ENCODE measurements around the gene PARVA.

Gene PARVA

GRCh38 chr11:12567746-12568460, 190.5 kb downstream of the PARVA start:
- no peak for DNase-seq (ENCODE audit: low read depth)
- TF ChIP-seq CTCF (IDR thresholded peaks at IDR 0.05; ENCODE audit: low read depth, low read length, missing control alignments): no peak
- H3K4me3 ChIP-seq (ENCODE audit: low read depth, low read length): no peak overlapping the region

DNA sequence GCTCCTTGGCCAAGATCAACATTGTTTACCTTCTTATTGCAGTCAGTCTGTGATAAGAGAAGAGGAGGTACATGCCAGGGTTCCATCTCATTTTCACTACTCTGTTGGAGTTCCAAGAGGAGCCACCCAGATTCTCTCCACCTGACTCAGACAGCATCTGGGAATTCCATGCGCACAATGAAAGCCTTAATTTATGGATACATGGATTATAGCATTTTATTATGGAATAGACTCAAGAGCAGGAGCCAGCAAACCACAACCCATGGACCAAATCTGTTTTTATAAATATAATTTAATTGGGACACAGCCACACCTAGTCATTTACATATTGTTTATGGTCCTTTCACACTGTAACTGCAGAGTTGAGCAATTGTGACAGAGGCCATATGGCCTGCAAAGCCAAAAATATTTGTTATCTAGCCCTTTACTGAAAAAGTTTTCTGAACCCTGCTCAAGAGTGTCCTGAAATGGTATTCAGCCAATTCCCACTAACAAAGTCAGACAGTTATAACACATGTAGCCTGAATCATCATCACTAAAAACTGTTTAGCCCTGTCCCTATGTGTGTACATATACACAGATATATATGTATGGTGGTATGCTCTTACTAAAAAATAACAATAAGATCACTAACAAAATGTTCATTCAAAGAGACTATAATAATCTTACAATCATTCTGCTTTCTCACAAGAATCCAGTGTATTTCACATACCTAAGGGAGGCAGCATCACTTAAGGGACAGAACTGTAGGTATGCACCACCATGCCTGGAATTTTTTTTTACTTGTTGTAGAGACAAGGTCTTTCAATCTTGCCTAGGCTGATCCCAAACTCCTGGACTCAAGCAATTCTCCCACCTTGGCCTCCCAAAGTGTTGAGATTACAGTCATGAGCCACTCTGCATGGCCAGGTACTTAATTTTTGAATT, 192.4 kb downstream of the PARVA start:
- no peak overlapping the region for H3K4me3 ChIP-seq (ENCODE audit: low read depth, low read length)
- no peak for DNase-seq (ENCODE audit: low read depth)
- no peak for TF ChIP-seq CTCF (IDR thresholded peaks at IDR 0.05; ENCODE audit: low read depth, low read length, missing control alignments)

DNA sequence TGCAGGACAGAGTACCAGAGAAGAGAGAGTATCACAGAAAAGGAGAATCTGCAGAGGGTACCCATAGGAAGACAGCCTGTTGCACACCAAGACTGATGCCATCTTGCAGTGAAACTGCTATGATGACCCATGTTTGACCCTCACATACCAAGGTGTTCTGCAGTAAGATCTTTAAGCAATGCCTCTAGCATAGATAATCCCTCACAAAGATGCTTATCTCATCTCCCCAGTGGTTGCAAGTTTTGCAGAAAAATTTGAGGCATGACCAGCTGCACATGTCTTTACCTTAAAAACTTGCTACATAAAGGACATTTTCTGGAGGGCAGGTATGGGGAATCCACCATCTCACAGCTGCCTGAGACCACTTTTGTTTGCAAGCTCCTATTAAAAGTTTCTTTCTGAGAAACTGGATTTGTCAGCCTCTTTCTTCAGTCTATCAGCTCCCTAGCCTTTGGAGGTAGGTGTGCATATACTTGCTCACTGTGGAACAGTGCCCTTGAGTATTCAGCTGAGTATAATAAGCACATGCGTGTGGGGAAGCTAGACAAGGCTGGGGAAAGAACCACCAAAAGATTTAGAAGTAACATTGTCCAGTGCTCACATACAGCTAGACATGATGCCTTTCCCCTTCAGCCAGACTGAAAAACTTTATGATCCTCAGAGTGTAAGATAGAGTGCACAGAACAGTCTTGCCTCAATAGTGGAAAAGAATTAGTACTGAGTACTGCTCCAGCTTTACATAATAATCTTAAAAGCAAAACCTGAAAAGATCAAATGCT, 196.5 kb downstream of the PARVA start:
- TF ChIP-seq CTCF (IDR thresholded peaks at IDR 0.05; ENCODE audit: low read depth, low read length, missing control alignments): no peak
- H3K4me3 ChIP-seq (ENCODE audit: low read depth, low read length): no peak overlapping the region
- no peak for DNase-seq (ENCODE audit: low read depth)

- no peak overlapping the region for H3K4me3 ChIP-seq (ENCODE audit: low read depth, low read length)
- DNase-seq (ENCODE audit: low read depth): no peak
- TF ChIP-seq CTCF (IDR thresholded peaks at IDR 0.05; ENCODE audit: low read depth, low read length, missing control alignments): peak; percentile 24
Observed at GRCh38 chr11:12577725-12578644, 200.6 kb downstream of the PARVA start.

DNA sequence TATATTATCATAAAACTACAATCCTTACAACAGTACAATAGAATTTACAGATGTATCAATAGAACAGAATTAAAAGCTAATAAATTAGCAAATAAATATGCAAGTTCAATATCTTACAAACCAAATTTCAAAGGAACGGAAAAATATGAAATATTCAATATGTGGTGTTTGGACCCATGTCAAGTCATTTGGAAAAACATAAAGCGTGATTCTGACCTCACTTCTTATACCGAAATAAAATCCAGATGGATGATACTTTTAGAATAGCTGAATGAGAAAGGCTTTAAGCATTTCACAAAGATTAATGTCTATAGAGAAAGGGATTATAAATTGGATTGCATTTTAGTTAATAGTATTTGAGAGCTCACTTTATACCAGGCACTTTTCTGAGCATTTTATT, 204.0 kb downstream of the PARVA start:
- no peak overlapping the region for H3K4me3 ChIP-seq (ENCODE audit: low read depth, low read length)
- TF ChIP-seq CTCF (IDR thresholded peaks at IDR 0.05; ENCODE audit: low read depth, low read length, missing control alignments): no peak
- no peak for DNase-seq (ENCODE audit: low read depth)

GRCh38 chr11:12581923-12582322, 204.6 kb downstream of the PARVA start:
- no peak for DNase-seq (ENCODE audit: low read depth)
- TF ChIP-seq CTCF (IDR thresholded peaks at IDR 0.05; ENCODE audit: low read depth, low read length, missing control alignments): no peak
- no peak overlapping the region for H3K4me3 ChIP-seq (ENCODE audit: low read depth, low read length)
